ENCODE data around the gene UPK1B.
"Not testable (repeated sequence)": the region's sequence is repeated elsewhere in the genome, so short reads cannot be mapped to it uniquely, and the experiment has no call there.

Gene UPK1B

DNA sequence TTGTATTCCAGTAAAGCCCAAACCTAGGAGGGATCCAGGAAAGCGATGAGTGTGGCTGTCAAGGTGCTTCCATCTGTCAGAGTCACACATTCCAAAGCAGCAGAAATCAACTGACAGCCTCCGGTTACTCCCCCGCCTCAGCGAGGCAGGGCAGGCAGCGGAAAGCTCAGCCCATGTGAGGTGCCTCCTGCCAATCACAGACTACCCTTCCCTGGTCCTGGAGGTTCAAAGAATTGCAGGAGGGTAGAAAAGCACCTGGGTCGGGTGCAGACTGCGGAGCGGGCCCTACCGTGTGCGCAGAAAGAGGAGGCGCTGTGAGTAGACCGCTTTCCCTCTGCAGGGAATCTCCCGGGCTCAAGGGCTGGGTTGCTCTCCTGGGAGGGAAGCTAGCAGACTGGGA is at the start of gene UPK1B:
Gene UPK1B (plus strand): TSS at position 274 of the 400 bp plus-strand sequence. CDS start 13,144 bp downstream, outside the sequence.
- no peak for DNase-seq (ENCODE audit: low read depth)

DNA sequence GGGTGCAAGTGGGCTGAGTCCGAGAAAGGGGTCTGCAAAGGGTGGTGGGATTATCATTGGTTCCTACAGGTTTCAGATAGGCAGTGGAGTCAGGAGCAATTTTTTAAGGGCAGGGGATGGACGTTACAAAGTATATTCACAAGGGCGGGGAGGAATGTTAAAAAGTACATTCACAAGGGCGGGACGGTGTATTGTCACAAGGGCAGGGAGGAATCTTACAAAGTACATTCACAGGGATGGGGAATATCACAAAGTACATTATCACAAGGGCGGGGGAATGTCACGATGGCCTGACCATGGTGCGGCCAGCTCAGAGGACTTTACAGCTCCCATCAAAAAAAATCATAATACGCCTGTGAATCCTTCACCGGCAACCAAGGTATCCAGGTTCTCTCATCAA is 48.1 kb upstream of the UPK1B start:
- DNase-seq (ENCODE audit: low read depth) = no peak

DNA sequence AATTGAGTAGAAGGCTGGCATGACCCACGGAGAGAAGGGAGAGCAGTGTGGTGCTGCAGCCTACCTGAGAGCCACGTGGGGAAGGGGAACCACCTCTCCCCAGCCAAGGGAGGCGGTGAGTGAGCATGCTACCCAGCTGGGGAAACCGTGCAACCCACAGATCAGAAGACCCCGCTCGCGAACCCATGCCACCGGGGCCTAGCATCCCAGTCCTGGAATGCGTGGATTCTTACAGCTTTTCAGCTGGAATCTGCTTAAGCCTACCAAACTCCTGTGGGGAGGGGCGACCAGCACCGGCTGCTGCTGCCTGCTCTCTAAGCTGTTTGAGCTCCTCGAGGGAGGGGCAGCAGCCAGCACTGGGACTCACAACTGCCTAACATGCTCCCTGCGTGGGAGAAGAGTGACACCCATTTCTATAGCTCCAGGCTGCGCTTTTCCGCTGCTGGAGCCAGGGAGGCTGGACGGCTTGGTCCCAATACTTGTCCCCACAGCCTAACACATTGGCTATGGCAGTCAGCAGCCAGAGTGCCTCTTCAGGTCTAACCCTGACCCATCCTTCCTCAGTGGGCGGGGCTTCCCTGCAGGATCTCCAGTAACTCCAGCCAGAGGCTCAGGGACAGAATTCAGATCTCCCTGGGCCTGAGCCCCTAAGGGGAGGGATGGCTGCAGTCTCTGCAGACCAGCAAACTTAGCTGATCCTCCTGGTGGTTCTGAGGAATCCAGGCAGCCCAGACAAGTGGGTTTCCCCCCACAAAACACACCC is 47.5 kb upstream of the UPK1B start:
- no peak for DNase-seq (ENCODE audit: low read depth)

DNA sequence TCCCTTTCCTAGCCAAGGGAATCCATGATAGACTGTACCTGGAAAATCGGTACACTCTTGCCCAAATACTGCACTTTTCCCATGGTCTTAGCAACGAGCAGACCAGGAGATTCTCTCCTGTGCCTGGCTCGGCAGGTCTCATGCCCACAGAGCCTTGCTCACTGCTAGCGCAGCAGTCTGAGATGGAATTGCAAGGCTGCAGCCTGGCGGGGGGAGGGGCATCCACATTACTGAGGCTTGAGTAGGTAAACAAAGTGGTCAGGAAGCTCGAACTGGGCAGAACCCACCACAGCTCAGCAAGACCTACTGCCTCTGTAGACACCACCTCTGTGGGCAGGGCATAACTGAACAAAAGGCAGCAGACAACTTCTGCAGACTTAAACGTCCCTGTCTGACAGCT is 43.1 kb upstream of the UPK1B start:
- DNase-seq (ENCODE audit: low read depth) = not testable (repeated sequence)

DNA sequence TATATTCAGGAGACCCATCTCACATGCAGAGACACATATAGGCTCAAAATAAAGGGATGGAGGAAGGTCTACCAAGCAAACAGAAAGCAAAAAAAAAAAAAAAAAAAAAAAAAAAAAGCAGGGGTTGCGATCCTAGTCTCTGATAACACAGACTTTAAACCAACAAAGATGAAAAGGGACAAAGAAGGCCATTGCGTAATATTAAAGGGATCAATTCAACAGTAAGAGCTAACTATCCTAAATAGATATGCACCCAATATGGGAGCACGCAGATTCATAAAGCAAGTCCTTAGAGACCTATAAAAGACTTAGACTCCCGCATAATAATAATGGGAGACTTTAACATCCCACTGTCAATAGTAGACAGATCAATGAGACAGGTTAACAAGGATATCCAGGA is 41.1 kb upstream of the UPK1B start:
- not testable (repeated sequence) for DNase-seq (ENCODE audit: low read depth)

DNA sequence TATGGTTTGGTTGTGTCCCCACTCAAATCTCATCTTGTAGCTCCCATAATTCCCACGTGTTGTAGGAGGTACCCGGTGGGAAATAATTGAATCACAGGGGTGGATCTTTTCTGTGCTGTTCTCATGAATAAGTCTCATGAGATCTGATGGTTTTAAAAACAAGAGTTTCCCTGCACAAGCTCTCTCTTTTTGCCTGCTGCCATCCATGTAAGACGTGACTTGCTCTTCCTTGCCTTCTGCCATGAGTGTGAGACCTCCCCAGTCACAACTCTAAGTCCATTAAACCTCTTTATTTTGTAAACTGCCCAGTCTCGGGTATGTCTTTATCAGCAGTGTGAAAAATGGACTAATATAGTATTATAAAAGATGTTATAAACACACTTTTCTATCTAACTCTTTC is 34.0 kb upstream of the UPK1B start:
- DNase-seq (ENCODE audit: low read depth) = not testable (repeated sequence)

DNA sequence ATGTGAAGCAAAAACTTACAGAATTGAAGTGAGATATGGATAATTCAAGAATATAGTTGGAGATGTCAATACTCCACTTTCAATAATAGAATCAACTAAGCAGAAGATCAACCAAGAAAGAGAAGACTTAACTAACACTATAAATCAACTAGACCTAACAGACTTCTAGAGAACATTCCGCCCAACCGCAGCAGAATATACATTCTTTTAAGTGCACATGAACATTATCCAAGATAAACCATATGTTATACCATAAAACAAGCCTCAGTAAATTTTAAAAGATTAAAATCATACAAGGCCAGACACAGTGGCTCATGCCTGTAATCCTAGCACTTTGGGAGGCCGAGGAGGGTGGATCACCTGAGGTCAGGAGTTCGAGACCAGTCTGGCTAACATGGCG is 32.9 kb upstream of the UPK1B start:
- no peak for DNase-seq (ENCODE audit: low read depth)

DNA sequence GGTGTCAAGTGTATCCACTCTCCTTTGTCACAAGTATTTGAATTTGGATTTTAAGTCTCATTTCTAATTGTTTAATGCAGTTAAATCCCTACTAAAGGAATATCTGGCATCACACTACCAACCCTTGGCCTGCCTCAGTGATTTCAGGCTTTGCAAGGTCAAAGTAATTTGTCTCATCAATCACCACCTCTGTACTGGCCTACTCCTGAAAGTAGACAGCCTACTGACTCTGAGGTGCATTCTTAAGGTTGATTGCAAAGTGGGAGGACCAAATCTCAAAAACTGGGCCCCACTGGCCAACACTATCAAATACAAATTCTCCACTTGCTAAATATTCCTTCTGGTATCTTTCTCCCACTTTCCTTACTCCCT is 28.3 kb upstream of the UPK1B start:
- no peak for DNase-seq (ENCODE audit: low read depth)

DNA sequence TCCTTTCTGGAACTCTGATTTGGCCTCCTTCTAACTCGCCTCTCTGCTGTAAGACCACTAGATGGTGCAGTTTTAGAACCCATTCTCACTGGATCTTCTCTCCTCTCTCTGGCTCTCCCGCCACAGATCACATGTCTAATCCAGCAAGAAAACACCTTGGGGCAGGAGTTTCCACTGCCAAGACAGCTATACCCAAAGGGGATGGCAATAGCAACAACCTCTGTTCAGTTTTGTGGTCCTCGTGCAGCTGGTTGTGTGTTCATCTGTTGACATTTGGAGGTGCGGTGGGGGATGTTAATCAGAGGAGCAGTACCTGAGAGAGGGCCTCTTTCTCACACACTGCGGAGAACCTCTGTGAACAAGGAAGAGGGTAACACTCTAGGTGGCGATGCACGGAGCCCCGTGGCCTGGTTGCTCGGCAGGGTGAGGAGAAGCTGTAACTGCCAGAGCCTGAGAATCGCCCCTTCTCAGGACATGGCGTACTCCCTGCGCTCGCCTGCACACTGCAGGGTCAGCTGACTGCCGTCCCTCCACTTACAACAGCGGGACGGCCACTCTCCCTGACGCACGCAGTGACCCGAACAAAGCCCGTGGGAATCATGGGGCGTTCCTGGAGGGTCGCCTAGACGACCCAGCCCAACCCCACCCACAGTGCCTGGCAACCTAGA is 27.8 kb upstream of the UPK1B start, which contains the start of gene TEX55:
Gene TEX55 (plus strand): TSS at position 666 of the 668 bp plus-strand sequence. CDS start 25 bp downstream, outside the sequence.
- peak; percentile 25 for DNase-seq (ENCODE audit: low read depth)

DNA sequence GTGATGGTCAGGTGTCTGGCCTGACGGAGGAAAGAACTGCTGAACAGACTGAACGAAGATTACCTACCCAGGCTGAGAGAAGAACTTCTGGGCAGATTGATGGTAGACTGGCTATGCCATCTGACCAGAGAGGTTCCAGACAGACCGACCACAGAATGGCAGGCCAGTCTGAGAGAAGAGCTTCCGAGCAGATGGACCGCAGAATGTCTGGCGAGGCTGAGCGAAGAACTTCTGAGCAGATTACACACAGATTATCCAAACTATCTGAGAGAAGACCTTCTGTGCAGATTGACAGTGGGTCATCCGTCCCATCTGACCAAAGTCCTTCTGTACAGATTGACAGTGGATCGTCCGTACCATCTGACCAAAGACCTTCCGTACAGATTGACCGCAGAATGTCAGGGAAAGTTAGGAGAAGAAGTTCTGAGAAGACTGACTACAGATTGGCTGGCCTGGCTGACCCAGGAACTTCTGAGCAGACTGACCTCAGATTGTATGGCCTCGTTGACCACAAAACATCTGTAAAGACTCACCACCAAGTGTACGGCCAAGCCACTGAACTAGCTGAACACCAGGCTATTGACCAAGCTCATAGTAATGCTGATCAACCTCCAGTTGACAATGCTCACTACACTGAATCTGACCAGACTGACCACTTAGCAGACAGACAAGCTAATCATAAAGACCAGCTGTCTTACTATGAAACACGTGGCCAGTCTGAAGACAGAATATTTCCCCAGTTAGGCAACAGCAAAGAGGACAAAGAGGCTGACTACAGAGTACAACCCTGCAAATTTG is 26.6 kb upstream of the UPK1B start:
- no peak for DNase-seq (ENCODE audit: low read depth)

DNA sequence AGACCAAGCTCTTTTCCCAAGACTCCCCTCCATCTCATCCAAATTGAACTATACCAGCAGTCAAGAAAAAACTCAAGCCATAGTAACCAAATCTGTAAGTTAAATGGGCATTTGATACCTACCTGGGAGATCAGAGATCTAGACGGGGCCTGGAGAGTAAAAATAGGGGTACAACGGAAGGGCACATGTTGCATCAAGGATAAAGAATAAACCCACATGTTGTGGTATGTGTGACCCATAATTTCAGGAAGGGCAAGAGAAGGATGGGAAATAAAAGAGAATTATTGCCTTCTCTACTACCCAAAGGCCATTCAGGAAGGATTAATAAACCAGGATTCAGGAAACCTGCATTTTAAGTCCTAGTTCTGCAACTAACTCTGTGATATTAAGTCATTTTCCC is 25.9 kb upstream of the UPK1B start:
- DNase-seq (ENCODE audit: low read depth) = no peak

DNA sequence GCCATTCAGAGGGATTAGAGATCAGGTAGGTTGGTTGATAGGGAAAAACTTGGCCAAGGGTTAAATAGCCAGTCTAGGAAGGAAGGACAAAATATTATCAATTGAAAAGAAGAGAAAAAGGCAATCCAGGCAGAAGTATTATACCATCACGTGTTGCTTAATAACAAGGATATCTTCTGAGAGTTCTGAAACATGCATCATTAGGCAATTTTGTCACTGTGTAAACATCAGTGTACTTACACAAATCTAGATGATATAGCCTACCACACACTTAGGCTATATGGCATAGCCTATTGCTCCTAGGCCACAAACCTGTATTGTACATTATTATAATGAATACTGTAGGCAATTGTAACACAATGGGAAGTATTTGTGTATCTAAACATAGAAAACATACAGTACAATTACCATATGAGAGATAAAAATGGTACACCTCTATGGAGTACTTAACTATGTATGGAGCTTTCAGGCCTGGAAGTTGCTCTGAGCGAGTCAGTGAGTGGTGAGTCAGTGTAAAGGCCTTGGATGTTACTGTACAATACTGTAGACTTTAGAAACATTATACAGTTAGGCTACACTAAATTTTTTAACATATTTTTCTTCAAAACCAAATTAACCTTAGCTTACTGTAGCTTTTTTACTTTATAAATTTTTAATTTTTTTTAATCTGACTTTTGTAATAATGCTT is 24.8 kb upstream of the UPK1B start:
- DNase-seq (ENCODE audit: low read depth) = no peak

DNA sequence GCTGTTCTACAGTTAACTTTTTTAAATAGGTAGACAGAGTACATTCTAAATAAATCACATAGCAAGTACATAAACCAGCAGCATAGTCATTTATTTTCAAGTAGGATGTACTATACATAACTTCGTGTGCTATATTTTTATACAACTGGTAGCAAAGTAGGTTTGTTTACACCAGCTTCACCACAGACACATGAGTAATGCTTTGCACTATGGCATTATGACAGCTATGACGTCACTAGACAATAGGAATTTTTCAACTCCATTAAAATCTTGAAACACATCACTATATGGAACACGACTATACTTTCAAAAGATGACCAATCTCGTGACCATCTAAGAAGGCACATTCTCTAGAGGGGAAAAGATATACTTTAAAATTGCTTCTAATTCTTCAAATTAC is 23.9 kb upstream of the UPK1B start:
- DNase-seq (ENCODE audit: low read depth) = peak; percentile 30

DNA sequence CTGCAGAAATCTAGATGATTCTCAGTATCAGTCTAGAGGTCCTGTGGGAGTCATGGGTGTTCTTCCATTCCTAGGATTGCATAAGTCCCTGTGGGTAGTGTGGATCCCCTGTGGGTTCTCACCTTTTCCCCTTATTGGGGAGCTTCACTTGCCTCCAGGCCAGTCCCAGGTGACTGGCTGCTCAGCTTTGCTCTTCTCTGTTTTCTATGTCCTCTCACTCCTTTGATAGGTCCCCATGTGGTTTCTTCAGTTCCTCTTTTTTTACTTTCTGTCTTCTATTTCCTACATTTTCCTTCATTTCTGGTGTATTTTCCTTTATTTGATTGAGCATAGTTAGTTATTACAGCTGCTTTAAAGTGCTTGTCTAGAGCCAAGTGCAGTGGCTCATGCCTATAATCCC is 16.5 kb upstream of the UPK1B start:
- no peak for DNase-seq (ENCODE audit: low read depth)

DNA sequence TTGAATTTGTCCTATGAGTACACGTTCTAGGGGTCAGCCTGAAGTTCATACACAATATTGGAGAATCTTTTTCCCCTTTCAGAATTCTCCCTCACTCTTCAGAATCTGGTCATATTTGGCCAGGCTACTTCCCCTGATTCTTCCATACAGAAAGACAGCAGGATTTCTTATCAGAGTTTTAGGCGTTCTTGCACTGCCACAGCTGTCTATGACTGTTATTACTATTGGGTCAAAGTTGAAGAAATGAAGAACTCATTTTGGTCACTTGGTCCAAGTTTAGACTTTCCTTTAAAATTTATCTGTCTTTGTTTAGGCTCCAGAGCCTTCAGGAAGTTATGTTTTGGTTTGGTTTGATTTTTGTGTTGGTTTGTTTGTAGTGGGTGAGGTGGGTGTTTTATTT is 15.4 kb upstream of the UPK1B start:
- DNase-seq (ENCODE audit: low read depth) = no peak

DNA sequence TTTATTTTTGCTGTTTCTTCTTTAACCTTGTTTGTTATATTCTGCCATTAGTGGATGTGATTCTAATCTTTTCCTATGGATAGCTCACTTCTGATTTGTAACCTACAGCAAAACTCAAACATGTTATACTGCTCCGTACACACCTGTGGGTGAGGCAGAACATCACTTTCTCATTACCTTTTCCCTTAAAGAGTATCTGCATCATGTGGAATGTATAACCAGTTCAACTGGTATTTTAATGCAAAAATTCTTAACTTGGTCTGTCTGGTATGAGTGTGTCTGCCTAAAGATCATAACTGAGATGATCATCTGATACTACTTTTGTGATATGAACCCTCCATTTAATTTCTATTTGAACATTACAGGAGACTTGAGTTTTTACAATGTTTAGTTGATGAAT is 13.0 kb upstream of the UPK1B start:
- no peak for DNase-seq (ENCODE audit: low read depth)

DNA sequence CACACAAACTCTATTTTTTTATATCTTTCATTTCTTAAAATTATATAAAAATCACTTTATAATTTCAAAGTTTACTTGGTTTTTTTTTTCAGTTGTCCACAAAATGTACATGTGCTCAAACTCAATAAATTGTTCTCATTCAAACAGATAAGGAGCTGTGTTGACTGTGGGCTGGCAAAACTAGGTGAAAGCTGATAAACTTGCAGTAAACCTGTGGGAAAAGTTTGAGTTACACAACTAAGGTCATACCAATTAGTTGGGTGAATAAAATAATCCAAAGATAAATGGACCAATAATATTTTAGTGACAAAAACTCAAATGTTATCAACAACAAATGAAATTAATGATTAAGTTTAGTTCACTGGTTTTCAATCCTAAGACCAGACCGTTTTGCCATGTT is 12.6 kb upstream of the UPK1B start:
- no peak for DNase-seq (ENCODE audit: low read depth)

DNA sequence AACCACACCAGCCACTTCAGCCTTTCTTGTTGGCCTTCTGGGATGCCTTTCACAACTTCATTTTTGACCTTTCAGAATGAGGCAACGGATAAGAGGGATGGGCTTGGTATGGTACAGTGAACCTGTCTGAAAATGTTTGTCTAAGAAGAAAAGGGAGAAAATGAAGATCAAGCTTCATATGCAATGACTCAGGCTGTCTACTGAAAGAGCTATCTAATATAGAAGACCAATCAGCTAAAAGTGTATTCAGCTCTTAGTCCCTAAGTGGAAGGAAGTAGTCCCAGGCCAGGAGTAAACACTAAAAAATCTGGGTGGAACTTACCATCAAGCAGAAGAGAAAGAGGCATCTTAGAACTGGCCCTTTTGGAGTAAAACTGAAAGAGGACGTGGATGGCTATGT is 12.2 kb upstream of the UPK1B start:
- DNase-seq (ENCODE audit: low read depth) = no peak

DNA sequence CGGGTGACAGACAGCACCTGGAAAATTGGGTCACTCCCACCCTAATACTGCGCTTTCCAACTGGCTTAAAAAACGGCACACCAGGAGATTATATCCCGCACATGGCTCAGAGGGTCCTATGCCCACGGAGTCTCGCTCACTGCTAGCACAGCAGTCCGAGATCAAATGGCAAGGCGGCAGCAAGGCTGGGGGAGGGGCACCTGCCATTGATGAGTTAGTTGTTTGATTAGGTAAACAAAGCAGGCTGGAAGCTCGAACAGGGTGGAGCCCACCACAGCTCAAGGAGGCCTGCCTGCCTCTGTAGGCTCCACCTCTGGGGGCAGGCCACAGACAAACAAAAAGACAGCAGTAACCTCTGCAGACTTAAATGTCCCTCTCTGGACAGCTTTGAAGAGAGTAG is 8.7 kb upstream of the UPK1B start:
- DNase-seq (ENCODE audit: low read depth) = not testable (repeated sequence)

DNA sequence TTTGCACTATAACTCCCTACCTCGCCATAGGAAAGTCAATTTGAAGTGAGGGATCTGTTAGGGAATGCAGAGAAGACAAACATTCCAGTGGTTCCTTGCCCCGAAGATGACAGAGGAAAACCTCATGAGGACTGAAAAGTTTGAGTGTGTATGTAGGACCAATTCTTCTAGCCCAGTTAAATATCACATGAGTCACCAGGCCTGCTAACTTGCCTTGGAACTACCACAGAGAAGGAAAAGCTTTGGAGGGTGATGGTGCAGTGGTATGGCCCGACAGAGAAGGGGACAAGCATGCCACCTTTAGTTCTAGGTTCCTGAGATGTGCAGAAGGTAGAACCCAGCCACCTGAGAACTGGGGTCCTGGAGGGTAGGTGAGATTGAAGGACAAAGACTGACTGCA is 2.6 kb upstream of the UPK1B start:
- no peak for DNase-seq (ENCODE audit: low read depth)

DNA sequence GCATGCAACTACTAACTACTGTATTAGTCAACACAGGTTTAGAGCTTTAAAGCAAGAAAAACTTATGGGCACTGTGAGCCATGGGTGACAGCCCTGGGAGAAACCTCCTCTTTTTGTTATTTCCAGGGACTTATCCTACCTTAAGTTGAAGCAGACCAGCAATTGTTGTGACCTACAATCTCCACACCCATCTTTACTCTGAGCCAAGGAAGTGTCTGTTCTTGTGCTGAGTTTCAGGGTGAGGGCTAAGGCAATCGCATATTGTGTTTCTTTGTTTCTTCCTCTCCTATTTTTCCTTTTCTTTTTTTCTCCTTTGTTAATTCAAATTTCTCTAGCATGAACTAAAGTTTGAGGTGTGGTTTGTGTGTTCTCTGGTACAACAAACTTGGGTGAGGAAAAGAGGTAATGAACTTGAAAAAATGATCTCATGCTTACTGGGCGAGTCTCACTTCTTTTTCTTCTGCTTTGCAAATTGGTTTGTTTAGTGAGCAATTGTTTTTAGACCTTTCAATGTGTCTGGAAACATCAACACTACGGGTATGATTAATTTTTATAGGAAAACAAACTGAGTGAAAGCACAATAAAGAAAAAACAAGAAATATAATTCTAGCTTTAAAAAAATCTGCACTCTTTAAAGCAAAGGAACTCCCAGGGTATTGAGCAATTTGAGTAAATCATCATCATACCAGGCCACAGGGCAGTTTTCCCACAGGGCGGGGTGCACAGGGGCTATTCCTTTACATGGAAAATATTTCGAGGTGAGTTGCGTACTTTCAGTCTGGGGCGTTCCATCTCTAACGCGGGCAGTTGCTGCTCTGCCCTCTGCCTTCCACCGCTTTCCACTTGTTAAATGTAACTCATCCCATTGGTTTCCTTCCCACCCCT is 2.7 kb downstream of the UPK1B start:
- peak; percentile 35 for DNase-seq (ENCODE audit: low read depth)
